Tibial artery (tissue), 4 donors: ENCODE data around the gene SEC22B.
"Not testable (repeated sequence)": the region's sequence is repeated elsewhere in the genome, so short reads cannot be mapped to it uniquely, and the experiment has no call there.

ENCODE experiments used
- DNase-seq, 2 donors: peaks; one replicate each; pipeline ENCODE4 v3.0.0-alpha.2; 2019
- H3K27ac ChIP-seq, 2 donors: fragments of 200-600 bp; sonication (generic) in 1 of 2; 1 replicate in 1 of 2; 2 replicates in 1 of 2; pipeline ENCODE4 v1.5.1; 2018 to 2019; ENCODE audit warnings: mild to moderate bottlenecking in 1 of 2
- H3K27me3 ChIP-seq, 2 donors: fragments of 200-600 bp; sonication (generic) in 1 of 2; one replicate each; pipeline versions ENCODE4 v1.5.1 to v1.6.0; 2016 to 2019
- H3K36me3 ChIP-seq, 3 donors: fragments of 200-600 bp; sonication (generic) in 2 of 3; one replicate each; pipeline ENCODE4 v1.5.1; 2016 to 2019; ENCODE audit warnings: mild to moderate bottlenecking in 2 of 3
- H3K4me1 ChIP-seq, 4 donors: fragments of 200-600 bp; sonication (generic) in 2 of 4; 1 replicate in 3 of 4; 2 replicates in 1 of 4; pipeline ENCODE4 v1.5.1; 2016 to 2019
- H3K4me3 ChIP-seq, 2 donors: fragments of 200-600 bp; sonication (generic) in 1 of 2; 1 replicate in 1 of 2; 2 replicates in 1 of 2; pipeline ENCODE4 v1.5.1; 2018 to 2019; ENCODE audit warnings: mild to moderate bottlenecking in 2 of 2
- H3K9me3 ChIP-seq, 3 donors: fragments of 200-600 bp; sonication (generic) in 1 of 3; one replicate each; pipeline ENCODE4 v1.5.1; 2016 to 2019
- intact Hi-C: fragments of 100-400 bp; cut with DNase I; formaldehyde crosslinking; loops from one replicate; pipeline ENCODE4 v1.15.0; 2023; ENCODE audit warnings: low total_unique reads

The SEC22B gene

GRCh38 chr1:120116094-120116493, 60.2 kb downstream of the SEC22B start:
- H3K27me3 ChIP-seq, H3K27ac ChIP-seq, intact Hi-C loops, DNase-seq, H3K4me1 ChIP-seq, H3K9me3 ChIP-seq, H3K4me3 ChIP-seq, H3K36me3 ChIP-seq: not testable (repeated sequence)

GRCh38 chr1:120113134-120113533, 63.2 kb downstream of the SEC22B start:
- H3K4me3 ChIP-seq, intact Hi-C loops: not testable (repeated sequence)

DNA sequence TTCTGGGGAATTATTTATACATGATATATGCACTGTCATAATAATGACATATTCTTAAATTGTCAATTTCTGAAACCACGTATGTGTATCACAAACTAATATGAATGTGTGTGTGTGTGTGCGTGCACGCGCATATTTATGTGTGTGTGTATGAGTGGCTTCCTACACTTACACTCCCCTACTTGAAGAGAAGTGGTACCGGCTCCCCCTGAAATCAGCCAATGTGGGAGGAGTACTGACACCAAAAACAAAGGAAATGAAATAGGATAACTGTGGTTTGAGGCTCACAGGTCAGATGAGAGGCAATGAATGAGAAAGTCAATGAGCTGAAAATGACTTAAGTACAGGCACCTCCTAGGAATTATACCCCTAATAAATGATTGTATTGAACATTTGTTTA, 64.1 kb downstream of the SEC22B start:
- H3K4me1 ChIP-seq, DNase-seq, intact Hi-C loops, H3K27me3 ChIP-seq, H3K9me3 ChIP-seq, H3K4me3 ChIP-seq, H3K27ac ChIP-seq, H3K36me3 ChIP-seq: not testable (repeated sequence)

More at GRCh38 chr1:120113134-120113533, 63.2 kb downstream of the SEC22B start:
- not testable (repeated sequence) for H3K9me3 ChIP-seq, H3K27ac ChIP-seq, DNase-seq, H3K36me3 ChIP-seq, H3K27me3 ChIP-seq, H3K4me1 ChIP-seq

DNA sequence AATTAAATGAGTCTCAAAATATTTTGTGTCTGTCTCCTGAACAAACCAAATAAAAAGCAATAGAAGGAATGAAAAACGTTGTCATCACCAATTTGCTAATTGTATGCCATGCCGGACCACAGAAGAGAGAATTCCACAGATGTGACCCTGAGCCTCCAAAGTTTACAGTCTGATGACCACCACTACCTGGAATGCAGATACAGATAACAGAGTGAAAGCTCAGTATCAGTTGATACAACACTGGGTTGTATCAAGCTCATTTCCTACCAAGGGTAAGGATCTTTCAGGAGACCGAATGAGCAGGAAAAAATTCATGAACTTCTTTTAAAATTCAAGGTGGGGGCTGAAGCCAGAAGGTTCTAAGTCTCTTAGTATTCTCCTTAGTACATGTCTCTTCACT, 64.5 kb downstream of the SEC22B start:
- intact Hi-C loops, H3K4me1 ChIP-seq, H3K4me3 ChIP-seq, H3K27me3 ChIP-seq, DNase-seq, H3K27ac ChIP-seq, H3K9me3 ChIP-seq, H3K36me3 ChIP-seq: not testable (repeated sequence)

GRCh38 chr1:120111008-120111407, 65.3 kb downstream of the SEC22B start:
- H3K36me3 ChIP-seq, H3K4me1 ChIP-seq, H3K27me3 ChIP-seq, H3K4me3 ChIP-seq, intact Hi-C loops, H3K9me3 ChIP-seq, H3K27ac ChIP-seq, DNase-seq: not testable (repeated sequence)

GRCh38 chr1:120109656-120110055, 66.7 kb downstream of the SEC22B start:
- H3K36me3 ChIP-seq, H3K9me3 ChIP-seq, H3K27ac ChIP-seq, H3K27me3 ChIP-seq, DNase-seq, H3K4me3 ChIP-seq, intact Hi-C loops, H3K4me1 ChIP-seq: not testable (repeated sequence)

- H3K4me3 ChIP-seq, H3K27ac ChIP-seq, intact Hi-C loops, H3K27me3 ChIP-seq, H3K4me1 ChIP-seq, DNase-seq, H3K36me3 ChIP-seq, H3K9me3 ChIP-seq: not testable (repeated sequence)
These were observed 67.1 kb downstream of the SEC22B start for GRCh38 chr1:120109180-120109579.

- H3K27me3 ChIP-seq, H3K4me1 ChIP-seq, H3K27ac ChIP-seq, H3K4me3 ChIP-seq, DNase-seq, intact Hi-C loops, H3K36me3 ChIP-seq, H3K9me3 ChIP-seq: not testable (repeated sequence)
These were observed 71.0 kb downstream of the SEC22B start for GRCh38 chr1:120105288-120105687.

DNA sequence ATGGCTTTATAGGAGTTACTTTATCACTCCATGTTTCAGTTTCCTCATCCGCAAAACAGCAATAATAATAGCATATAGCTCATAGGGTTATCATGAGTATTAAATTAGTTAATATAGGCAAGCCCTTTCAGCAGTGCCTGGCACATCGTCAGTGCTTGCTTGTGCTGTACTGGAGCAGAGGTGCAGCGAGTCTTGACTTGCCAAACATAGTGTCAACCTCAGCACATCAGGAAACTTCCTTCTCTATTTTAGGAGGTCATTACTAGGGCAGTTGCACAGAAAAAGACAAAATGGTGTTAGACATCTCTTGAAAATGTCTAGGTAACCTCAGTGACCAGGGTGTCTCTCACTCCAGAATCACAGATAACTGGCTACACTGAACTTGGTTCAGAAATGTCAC, 72.6 kb downstream of the SEC22B start:
- H3K27ac ChIP-seq, H3K27me3 ChIP-seq, DNase-seq, H3K4me3 ChIP-seq, H3K36me3 ChIP-seq, intact Hi-C loops, H3K4me1 ChIP-seq, H3K9me3 ChIP-seq: not testable (repeated sequence)

- DNase-seq, intact Hi-C loops: not testable (repeated sequence)
These were observed 74.7 kb downstream of the SEC22B start for GRCh38 chr1:120101593-120101992.

More at GRCh38 chr1:120101593-120101992, 74.7 kb downstream of the SEC22B start:
- H3K4me1 ChIP-seq, H3K9me3 ChIP-seq, H3K36me3 ChIP-seq, H3K27ac ChIP-seq, H3K27me3 ChIP-seq, H3K4me3 ChIP-seq: not testable (repeated sequence)
